K562 (cell line): ENCODE results near the gene USP46. TPM values are rescaled to one million over a fixed set of nuclear protein-coding genes. Genes with fewer than 3 reads are reported as not detected.
A peak's percentile ranks its signal among the peaks of the same experiment; 100 is the strongest.

Experiments
- ATAC-seq: fragments of 200-7000 bp; cut with Tn5 transposase; 3 replicates; pipeline ENCODE4 v1.9.1; 2020; ENCODE audit warnings: moderate library complexity
- BruUV-seq: library from RNA; stranded (reverse); fragments of 400-500 nt; replicated peaks from 2 replicates; lab custom pipeline; 2021; lab: Mats Ljungman, UMichigan
- CTCF ChIA-PET: fragments of 300-600 bp; formaldehyde crosslinking; extraction: SDS; loops from one replicate; lab custom pipeline; 2021; ENCODE audit warnings: low intra/inter-chr PET ratio; lab: Yijun Ruan, JAX
- POLR2A ChIA-PET: fragments of 300-600, 350-650 bp; sonication (Branson Sonifier 250); formaldehyde crosslinking; extraction: SDS; loops from one replicate; lab custom pipeline; 2021; ENCODE audit warnings: antibody characterized with exemption, inconsistent platforms; lab: Yijun Ruan, JAX
- DNase-seq, 4 experiments: peaks; one replicate each; pipeline versions ENCODE4 v3.0.0 to v3.0.0-alpha.2; 2011 to 2018; ENCODE audit warnings: low spot score in 3 of 4, mixed read lengths in 3 of 4; ENCODE audit errors: extremely low read depth in 1 of 4
- FAIRE-seq: peaks from 2 replicates; lab custom pipeline; 2011; peaks lifted over from hg19 to GRCh38; lab: Jason Lieb, UNC
- H2AFZ ChIP-seq: 2 replicates; pipeline ENCODE4 v1.6.0; 2011; ENCODE audit warnings: low read depth, low read length, control low read depth, inconsistent platforms
- H3K27ac ChIP-seq: fragments of 200-600 bp; 3 replicates; pipeline ENCODE4 v1.8.0; 2011; ENCODE audit warnings: low read depth, mild to moderate bottlenecking, control low read depth, inconsistent platforms, low read length, moderate library complexity, mixed read lengths; ENCODE audit errors: extremely low read depth
- H3K27me3 ChIP-seq, 2 experiments: fragments of 300-600 bp in 1 of 2; 2 replicates in 1 of 2; 3 replicates in 1 of 2; pipeline versions ENCODE4 v1.6.0 to v1.8.0; 2011; ENCODE audit warnings: inconsistent platforms in 2 of 2, low read length in 2 of 2, mild to moderate bottlenecking in 1 of 2, mixed read lengths in 1 of 2, moderate library complexity in 1 of 2; ENCODE audit not compliant: control insufficient read depth in 2 of 2, insufficient read depth in 2 of 2
- H3K36me3 ChIP-seq: fragments of 300-600 bp; 3 replicates; pipeline ENCODE4 v1.8.0; 2011; ENCODE audit warnings: mild to moderate bottlenecking, low read length, inconsistent platforms; ENCODE audit not compliant: control insufficient read depth, insufficient read depth
- H3K4me1 ChIP-seq, 2 experiments: fragments of 200-600 bp in 1 of 2; replicated peaks in 1 of 2; 2 replicates in 1 of 2; 3 replicates in 1 of 2; pipeline versions ENCODE4 v1.5.1 to v1.8.0; 2011; ENCODE audit warnings: inconsistent platforms in 2 of 2, low read length in 2 of 2, mild to moderate bottlenecking in 1 of 2, mixed read lengths in 1 of 2, moderate library complexity in 1 of 2; ENCODE audit not compliant: control insufficient read depth in 2 of 2, insufficient read depth in 2 of 2
- H3K4me2 ChIP-seq: 2 replicates; pipeline ENCODE4 v1.6.1; 2011; ENCODE audit warnings: low read length, control low read depth, inconsistent platforms, mixed read lengths; ENCODE audit not compliant: insufficient read depth
- H3K4me3 ChIP-seq: fragments of 200-600 bp; sonication (generic), shearing (Covaris generic); 2 replicates; pipeline ENCODE4 v1.5.1; 2016; ENCODE audit warnings: control low read depth, inconsistent platforms
- H3K79me2 ChIP-seq: fragments of 200-600 bp; 3 replicates; pipeline ENCODE4 v1.8.0; 2011; ENCODE audit warnings: low read length, inconsistent platforms; ENCODE audit not compliant: control insufficient read depth, insufficient read depth
- H3K9ac ChIP-seq, 2 experiments: 2 replicates each; pipeline versions ENCODE4 v1.6.0 to v1.6.1; 2011; ENCODE audit warnings: low read depth in 2 of 2, low read length in 2 of 2, control low read depth in 1 of 2, inconsistent platforms in 1 of 2, mild to moderate bottlenecking in 1 of 2, mixed read lengths in 1 of 2; ENCODE audit not compliant: insufficient read depth in 1 of 2
- H3K9me1 ChIP-seq: one replicate; pipeline ENCODE4 v1.6.0; 2011; ENCODE audit warnings: inconsistent platforms, mild to moderate bottlenecking, low read length, moderate library complexity; ENCODE audit not compliant: control insufficient read depth, insufficient read depth
- H3K9me3 ChIP-seq: replicated peaks from 2 replicates; pipeline ENCODE4 v1.5.1; 2011; ENCODE audit warnings: low read depth, low read length, inconsistent platforms; ENCODE audit not compliant: control insufficient read depth, insufficient read depth
- H4K20me1 ChIP-seq: replicated peaks from 2 replicates; pipeline ENCODE4 v1.6.1; 2011; ENCODE audit warnings: low read length, inconsistent platforms, mixed read lengths; ENCODE audit not compliant: control insufficient read depth, insufficient read depth
- ARID2 ChIP-seq: fragments of 450-650 bp; IDR thresholded peaks from 2 replicates; pipeline ENCODE4 v1.6.1; 2017; ENCODE audit warnings: antibody characterized with exemption, mild to moderate bottlenecking
- BHLHE40 ChIP-seq: IDR thresholded peaks from 2 replicates; pipeline ENCODE4 v1.6.1; 2011; ENCODE audit warnings: low read length, improper control_type of control experiment
- CC2D1A ChIP-seq: fragments of 450-650 bp; IDR thresholded peaks from 2 replicates; pipeline ENCODE4 v1.6.1; 2017; ENCODE audit warnings: mild to moderate bottlenecking
- CCAR2 ChIP-seq: fragments of 200-400 bp; formaldehyde crosslinking; IDR thresholded peaks from 2 replicates; pipeline ENCODE4 v1.6.1; 2017; ENCODE audit warnings: mild to moderate bottlenecking, low read depth, low read length
- DIDO1 ChIP-seq: fragments of 450-650 bp; IDR thresholded peaks from 2 replicates; pipeline ENCODE4 v1.6.1; 2016; ENCODE audit warnings: low read depth, missing biosample characterization, missing genetic modification characterization
- ETV1 ChIP-seq: fragments of 450-650 bp; conservative IDR thresholded peaks from 2 replicates; pipeline ENCODE4 v1.6.1; 2016; ENCODE audit warnings: missing genetic modification characterization, control low read depth, low read depth, missing compliant biosample characterization
- GTF2E2 ChIP-seq: fragments of 200-800 bp; sonication (Bioruptor generic); IDR thresholded peaks from 2 replicates; pipeline ENCODE4 v1.6.1; 2016; ENCODE audit warnings: missing genetic modification characterization, missing compliant biosample characterization
- JUND ChIP-seq, 2 experiments: IDR thresholded peaks; 2 replicates in 1 of 2; 3 replicates in 1 of 2; pipeline ENCODE4 v1.6.1; 2011; ENCODE audit warnings: borderline replicate concordance in 2 of 2, low read depth in 2 of 2, low read length in 2 of 2, improper control_type of control experiment in 1 of 2, missing biosample characterization in 1 of 2, missing genetic modification characterization in 1 of 2, missing genetic modification reagents in 1 of 2
- NFIC ChIP-seq: fragments of 450-650 bp; IDR thresholded peaks from 2 replicates; pipeline ENCODE4 v1.6.1; 2017; ENCODE audit warnings: mild to moderate bottlenecking, inconsistent platforms
- RAD21 ChIP-seq, 2 experiments: fragments of 250-450 bp in 1 of 2; fragments of 450-650 bp in 1 of 2; sonication (Bioruptor Pico) in 1 of 2; formaldehyde crosslinking in 1 of 2; IDR thresholded peaks in 1 of 2; conservative IDR thresholded peaks in 1 of 2; 2 replicates each; pipeline versions ENCODE4 v1.4.0 to v1.8.0; 2020 to 2022; ENCODE audit warnings: mild to moderate bottlenecking in 2 of 2, moderate library complexity in 1 of 2
- RB1 ChIP-seq: fragments of 450-650 bp; IDR thresholded peaks from 2 replicates; pipeline ENCODE4 v1.6.1; 2017; ENCODE audit warnings: low read depth, mild to moderate bottlenecking
- STAG1 ChIP-seq: sonication (generic); formaldehyde crosslinking; IDR thresholded peaks from 2 replicates; pipeline ENCODE4 v1.5.0; 2020; ENCODE audit warnings: missing genetic modification reagents, borderline replicate concordance
- TBP ChIP-seq: optimal IDR thresholded peaks from 2 replicates; pipeline ENCODE3; 2011; ENCODE audit warnings: low read depth, low read length, improper control_type of control experiment
- ZFX ChIP-seq: sonication (generic); formaldehyde crosslinking; IDR thresholded peaks from 2 replicates; pipeline ENCODE4 v1.8.0; 2022; ENCODE audit warnings: mild to moderate bottlenecking, missing genetic modification reagents, moderate library complexity
- WGBS: fragments of 100-300 bp; shearing (Covaris generic); methylation state at CpG from one replicate; pipeline ENCODE4 v1.1.6; 2016; ENCODE audit warnings: low coverage, mixed read lengths; ENCODE audit not compliant: insufficient coverage; ENCODE audit errors: missing lambda C conversion rate; 5-methylcytosine and 5-hydroxymethylcytosine counted together
- in situ Hi-C: fragments of 300-500 bp; cut with MboI; formaldehyde crosslinking; loops from 4 replicates; pipeline ENCODE4 v1.15.0; 2018; ENCODE audit warnings: inconsistent platforms, mixed read lengths
- intact Hi-C: fragments of 100-400 bp; cut with micrococcal nuclease; formaldehyde crosslinking; loops from 2 replicates; pipeline ENCODE4 v1.14.2; 2022
- polyA plus RNA-seq, 8 experiments: library from polyadenylated mRNA; depleted of rRNA in 4 of 8; stranded (reverse) in 5 of 8; unstranded in 3 of 8; fragments of >200 nt; fragmentation: Nextera tagmentation in 2 of 8; fragmentation: Illumina TruSeq in 1 of 8; extraction: Ambion mirVana in 2 of 8; extraction: Trizol in 1 of 8; gene quantifications; 2 replicates each; pipeline versions ENCODE4 v1.2.1 to v1.2.3, GENCODE V29; 2011 to 2014; ENCODE audit warnings: inconsistent platforms in 1 of 8, missing spikeins in 1 of 8
- total RNA-seq, 7 experiments: library from RNA; depleted of rRNA in 6 of 7; stranded (reverse); fragments of >200 nt in 6 of 7; fragmentation: Illumina TruSeq in 2 of 7; extraction: Trizol in 2 of 7; gene quantifications; 2 replicates each; pipeline versions ENCODE4 v1.2.1 to v1.2.3, GENCODE V29; 2011 to 2021; ENCODE audit warnings: low replicate concordance in 1 of 7

Gene USP46
- total and polyA plus RNA-seq, 9 of the 15 experiments (the other 6 are each of a cell fraction or from before 2014, with no cell fraction given), result 3.0 to 11.7 (median 8.4) TPM

DNA sequence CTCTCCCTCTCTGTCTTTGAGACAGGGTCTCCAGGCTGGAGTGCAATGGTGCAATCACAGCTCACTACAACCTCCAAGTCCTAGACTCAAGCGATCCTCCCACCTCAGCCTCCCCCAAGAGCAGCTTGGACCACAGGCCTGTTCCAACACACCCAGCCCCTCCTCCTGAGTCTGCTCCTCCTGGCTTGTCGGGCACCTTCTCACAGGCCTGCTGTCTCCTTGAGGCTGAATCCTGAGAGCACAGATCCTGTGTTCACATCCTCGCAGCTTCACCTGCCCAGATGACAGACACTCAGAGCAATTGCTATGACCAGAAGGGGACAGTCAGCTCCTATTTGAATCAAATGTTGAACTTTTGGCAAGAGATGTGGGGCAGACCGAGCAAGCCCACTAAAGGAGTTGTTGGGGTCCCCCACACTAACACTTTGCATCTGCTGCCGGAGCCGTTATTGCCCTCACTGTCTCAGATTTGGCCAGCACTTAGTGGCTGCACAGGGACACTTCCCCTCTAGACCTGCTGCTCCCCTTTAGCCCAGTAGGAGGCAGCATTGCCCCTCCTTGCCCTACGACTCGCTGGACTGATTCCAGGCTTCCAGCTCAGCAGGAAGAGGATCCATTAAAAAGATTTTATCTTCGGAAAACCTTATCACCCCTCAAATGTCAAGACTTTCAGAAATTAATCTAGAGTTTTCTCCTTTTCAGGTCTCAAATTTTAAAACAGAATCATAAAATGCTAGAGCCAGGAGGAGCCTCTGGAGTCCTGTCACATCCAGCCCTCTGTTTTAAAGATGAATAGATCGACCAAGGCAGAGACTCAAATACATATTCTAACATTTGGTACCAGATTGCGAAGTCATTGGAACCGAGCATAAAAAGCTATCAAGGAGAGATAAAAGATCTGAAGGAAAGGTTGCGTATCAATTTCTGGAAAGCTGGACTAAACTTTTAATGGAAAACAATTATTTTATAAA, 113.7 kb downstream of the USP46 start:
- no peaks in the 10 kb centered on the region for H4K20me1 ChIP-seq
- no peaks in the 10 kb centered on the region; a peak in 1 of 5 replicates for H3K4me1 ChIP-seq
- no peaks in the 10 kb centered on the region for H3K9me1 ChIP-seq
- FAIRE-seq (peak; percentile 80), ATAC-seq (peak; percentile 98), DNase-seq (peak; percentile 74 to 77 (median 76))
- no peaks in the 10 kb centered on the region for H3K9me3 ChIP-seq
- H3K4me3 ChIP-seq, result no peak overlapping the region
- CTCF ChIA-PET, result interaction anchor here (0.6 to 4.3 kb wide), 3 partner anchors 234 to 1689 kb away, joined by 3 to 58 read pairs (median 4); no protein-coding TSS in a partner anchor
- POLR2A ChIA-PET, result interaction anchor here (0.7 kb wide), 1 partner anchor 587 kb away, joined by 3 read pairs; no protein-coding TSS in a partner anchor
- H3K36me3 ChIP-seq, result no peaks in the 10 kb centered on the region
- no peak overlapping the region for H3K9ac ChIP-seq
- H3K27me3 ChIP-seq, result peaks cover 2 to 4% of the 10 kb centered on the region in 2 experiments; a peak in 1 of 5 replicates
- no TSS peak for BruUV-seq
- in situ Hi-C loops (loop anchor here (5.0 to 10.0 kb wide), 2 partner anchors 119 to 437 kb away; no protein-coding TSS in a partner anchor), intact Hi-C loops (loop anchor here (2.0 to 10.0 kb wide), 3 partner anchors 122 to 437 kb away; no protein-coding TSS in a partner anchor)
- H3K4me2 ChIP-seq, result no peak overlapping the region
- no peaks in the 10 kb centered on the region for H3K79me2 ChIP-seq
- no peak overlapping the region for H2AFZ ChIP-seq
- no peak overlapping the region for H3K27ac ChIP-seq
- 5% methylated on average over 13 of the region's 13 CpGs for WGBS
- TF ChIP-seq STAG1 (CRISPR knock-in tag) (peak; percentile 66; the same call in 1 of the 2 replicates), RAD21 (CRISPR knock-in tag; conservative IDR thresholded peaks at IDR 0.05 in 1 of 2, IDR thresholded peaks at IDR 0.05 in 1 of 2) (peak; percentile 90 to 95), NFIC (peak; percentile 98), TBP (no peak), ARID2 (0 out of 2 replicates have a peak, but pooled peaks have one; percentile 44), CCAR2 (no peak), CC2D1A (peak; percentile 60; the same call in 1 of the 2 replicates), ZFX (CRISPR knock-in tag) (no peak), BHLHE40 (0 out of 2 replicates have a peak, but pooled peaks have one; percentile 18), ETV1 (tag) (0 out of 2 replicates have a peak, but pooled peaks have one; percentile 19), JUND (IDR thresholded peaks at IDR 0.05; ENCODE audit: borderline replicate concordance, low read depth, low read length) (peak; percentile 43; the same call in 1 of the 2 replicates), JUND (tag; IDR thresholded peaks at IDR 0.05; ENCODE audit: borderline replicate concordance, low read depth, low read length) (no peak), RB1 (peak; percentile 22; the same call in 1 of the 2 replicates), GTF2E2 (tag) (peak; percentile 33; the same call in 1 of the 2 replicates), DIDO1 (no peak)
